ENCODE data around the gene C14orf180.

DNA sequence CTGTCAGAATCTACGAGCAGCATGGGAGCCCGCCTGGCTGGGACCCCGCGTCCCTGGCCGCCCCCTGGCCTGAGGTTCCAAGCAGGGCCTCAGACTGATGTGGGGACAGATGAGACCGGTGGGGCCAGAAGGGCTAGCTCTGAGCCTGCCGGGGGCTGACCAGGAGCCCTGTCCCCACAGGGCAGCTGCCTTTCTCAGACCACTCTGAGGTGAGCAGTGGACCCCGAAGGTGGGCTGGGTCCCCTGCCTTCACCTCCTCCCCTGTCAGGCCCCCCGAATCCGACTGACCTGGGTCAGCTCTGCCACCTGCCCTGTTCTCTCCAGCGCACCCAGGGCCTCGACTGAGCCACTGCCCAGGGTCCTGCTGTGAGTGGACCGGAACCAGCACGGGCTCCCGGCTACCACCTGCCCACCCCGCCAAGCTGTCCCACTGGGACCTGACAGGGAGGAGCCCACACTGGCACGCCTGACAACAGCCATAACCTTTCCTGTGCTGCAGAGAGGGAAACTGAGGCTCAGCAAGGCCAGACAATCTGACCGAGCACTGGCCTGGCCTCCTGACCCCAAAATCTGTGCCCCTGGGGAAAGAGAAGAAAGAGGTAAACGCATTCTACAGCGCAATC is 54.7 kb downstream of the C14orf180 start:
- TF ChIP-seq, protein P1, sequence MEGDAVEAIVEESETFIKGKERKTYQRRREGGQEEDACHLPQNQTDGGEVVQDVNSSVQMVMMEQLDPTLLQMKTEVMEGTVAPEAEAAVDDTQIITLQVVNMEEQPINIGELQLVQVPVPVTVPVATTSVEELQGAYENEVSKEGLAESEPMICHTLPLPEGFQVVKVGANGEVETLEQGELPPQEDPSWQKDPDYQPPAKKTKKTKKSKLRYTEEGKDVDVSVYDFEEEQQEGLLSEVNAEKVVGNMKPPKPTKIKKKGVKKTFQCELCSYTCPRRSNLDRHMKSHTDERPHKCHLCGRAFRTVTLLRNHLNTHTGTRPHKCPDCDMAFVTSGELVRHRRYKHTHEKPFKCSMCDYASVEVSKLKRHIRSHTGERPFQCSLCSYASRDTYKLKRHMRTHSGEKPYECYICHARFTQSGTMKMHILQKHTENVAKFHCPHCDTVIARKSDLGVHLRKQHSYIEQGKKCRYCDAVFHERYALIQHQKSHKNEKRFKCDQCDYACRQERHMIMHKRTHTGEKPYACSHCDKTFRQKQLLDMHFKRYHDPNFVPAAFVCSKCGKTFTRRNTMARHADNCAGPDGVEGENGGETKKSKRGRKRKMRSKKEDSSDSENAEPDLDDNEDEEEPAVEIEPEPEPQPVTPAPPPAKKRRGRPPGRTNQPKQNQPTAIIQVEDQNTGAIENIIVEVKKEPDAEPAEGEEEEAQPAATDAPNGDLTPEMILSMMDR (IDR thresholded peaks at IDR 0.05; ENCODE audit: insufficient read depth, low read depth, low read length), result no peak
- no peak for TF ChIP-seq EZH2 (IDR thresholded peaks at IDR 0.05; ENCODE audit: insufficient read depth, low read length)

Data from astrocyte (in vitro differentiated cells and primary cell).